Measurements from ENCODE around the gene ITGB3BP. TPM values are rescaled to one million over a fixed set of nuclear protein-coding genes. Genes with fewer than 3 reads are reported as not detected.

The ITGB3BP gene
- total and polyA plus RNA-seq, 10 donors = 17.5 to 31.4 (median 22.0) TPM

- Histone ChIP-seq H3K9me3 (no peaks in the 10 kb centered on the region), H3K27ac (no peak overlapping the region), H3K4me1 (no peaks in the 10 kb centered on the region), H3K27me3 (replicated peaks in 1 of 7) (no peaks in the 10 kb centered on the region), H3K36me3 (peaks cover 0 to 44% (median 2%) of the 10 kb centered on the region in 6 donors), H3K4me3 (no peak overlapping the region)
- no peak for DNase-seq
- TF ChIP-seq POLR2AphosphoS5 (IDR thresholded peaks at IDR 0.05) (no peak), POLR2A (IDR thresholded peaks at IDR 0.05) (no peak)
- TF ChIP-seq, protein P1, sequence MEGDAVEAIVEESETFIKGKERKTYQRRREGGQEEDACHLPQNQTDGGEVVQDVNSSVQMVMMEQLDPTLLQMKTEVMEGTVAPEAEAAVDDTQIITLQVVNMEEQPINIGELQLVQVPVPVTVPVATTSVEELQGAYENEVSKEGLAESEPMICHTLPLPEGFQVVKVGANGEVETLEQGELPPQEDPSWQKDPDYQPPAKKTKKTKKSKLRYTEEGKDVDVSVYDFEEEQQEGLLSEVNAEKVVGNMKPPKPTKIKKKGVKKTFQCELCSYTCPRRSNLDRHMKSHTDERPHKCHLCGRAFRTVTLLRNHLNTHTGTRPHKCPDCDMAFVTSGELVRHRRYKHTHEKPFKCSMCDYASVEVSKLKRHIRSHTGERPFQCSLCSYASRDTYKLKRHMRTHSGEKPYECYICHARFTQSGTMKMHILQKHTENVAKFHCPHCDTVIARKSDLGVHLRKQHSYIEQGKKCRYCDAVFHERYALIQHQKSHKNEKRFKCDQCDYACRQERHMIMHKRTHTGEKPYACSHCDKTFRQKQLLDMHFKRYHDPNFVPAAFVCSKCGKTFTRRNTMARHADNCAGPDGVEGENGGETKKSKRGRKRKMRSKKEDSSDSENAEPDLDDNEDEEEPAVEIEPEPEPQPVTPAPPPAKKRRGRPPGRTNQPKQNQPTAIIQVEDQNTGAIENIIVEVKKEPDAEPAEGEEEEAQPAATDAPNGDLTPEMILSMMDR (IDR thresholded peaks at IDR 0.05 in 8 of 11, conservative IDR thresholded peaks at IDR 0.05 in 3 of 11) = no peak
- intact Hi-C loops (cut with DNase I; ENCODE audit: low total_unique reads) = no loop called here
- 94 to 98% (median 96%) methylated on average over 12 to 13 of the region's 13 CpGs for WGBS, 5 donors
These were observed 25.9 kb upstream of the ITGB3BP start for GRCh38 chr1:63548877-63549276.

DNA sequence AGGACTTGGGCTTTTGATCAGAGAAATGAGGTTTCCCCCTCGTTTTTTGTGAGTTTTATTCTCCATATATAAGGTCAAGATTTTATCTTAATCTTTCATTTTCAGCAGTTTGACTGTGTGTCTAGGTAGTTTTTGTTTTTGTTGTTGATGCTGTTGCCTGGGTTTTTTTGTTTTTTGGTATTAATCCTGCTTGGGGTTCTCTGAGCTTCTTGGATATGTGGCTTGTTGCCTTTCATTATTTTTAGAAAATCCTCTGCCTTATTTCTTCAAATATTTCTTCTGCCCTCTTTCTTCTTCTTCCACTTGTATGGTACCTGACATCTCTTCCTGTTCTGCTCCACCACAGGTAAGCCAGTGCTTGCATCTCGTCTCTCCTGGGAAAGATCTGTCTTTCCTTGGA lies 25.3 kb upstream of the ITGB3BP start:
- Histone ChIP-seq H3K27me3 (replicated peaks in 1 of 7) (no peaks in the 10 kb centered on the region), H3K4me1 (no peaks in the 10 kb centered on the region), H3K27ac (no peak overlapping the region), H3K36me3 (peaks cover 0 to 41% (median 2%) of the 10 kb centered on the region in 6 donors), H3K4me3 (no peak overlapping the region), H3K9me3 (no peaks in the 10 kb centered on the region)
- 87 to 95% (median 91%) methylated on average over 2 of the region's 2 CpGs for WGBS, 5 donors
- no peak for DNase-seq
- intact Hi-C loops (cut with DNase I; ENCODE audit: low total_unique reads) = no loop called here
- TF ChIP-seq POLR2A (IDR thresholded peaks at IDR 0.05) (no peak), POLR2AphosphoS5 (IDR thresholded peaks at IDR 0.05) (no peak)
- TF ChIP-seq, protein P1 (IDR thresholded peaks at IDR 0.05 in 8 of 11, conservative IDR thresholded peaks at IDR 0.05 in 3 of 11) = no peak

GRCh38 chr1:63547621-63548294 lies 24.7 kb upstream of the ITGB3BP start:
- Histone ChIP-seq H3K27ac (no peak overlapping the region), H3K36me3 (peaks cover 0 to 36% (median 0%) of the 10 kb centered on the region in 6 donors), H3K9me3 (no peaks in the 10 kb centered on the region), H3K4me3 (no peak overlapping the region), H3K4me1 (no peaks in the 10 kb centered on the region), H3K27me3 (replicated peaks in 1 of 7) (no peaks in the 10 kb centered on the region)
- intact Hi-C loops (cut with DNase I; ENCODE audit: low total_unique reads) = no loop called here
- no peak for DNase-seq
- 94 to 98% (median 95%) methylated on average over 2 of the region's 2 CpGs for WGBS, 5 donors
- TF ChIP-seq POLR2AphosphoS5 (IDR thresholded peaks at IDR 0.05) = no peak
- no peak for TF ChIP-seq POLR2A (IDR thresholded peaks at IDR 0.05)
- TF ChIP-seq, protein P1 (IDR thresholded peaks at IDR 0.05 in 8 of 11, conservative IDR thresholded peaks at IDR 0.05 in 3 of 11) = no peak

- Histone ChIP-seq H3K4me3 (no peak overlapping the region), H3K27me3 (replicated peaks in 1 of 7) (no peaks in the 10 kb centered on the region), H3K27ac (no peak overlapping the region), H3K36me3 (peaks cover 0 to 34% (median 0%) of the 10 kb centered on the region in 6 donors), H3K9me3 (no peaks in the 10 kb centered on the region), H3K4me1 (no peaks in the 10 kb centered on the region)
- TF ChIP-seq, protein P1 (IDR thresholded peaks at IDR 0.05 in 8 of 11, conservative IDR thresholded peaks at IDR 0.05 in 3 of 11) = no peak
- TF ChIP-seq POLR2A (IDR thresholded peaks at IDR 0.05) = no peak
- no peak for TF ChIP-seq POLR2AphosphoS5 (IDR thresholded peaks at IDR 0.05)
- intact Hi-C loops (cut with DNase I; ENCODE audit: low total_unique reads) = no loop called here
- DNase-seq = no peak
These were observed 22.8 kb upstream of the ITGB3BP start for GRCh38 chr1:63545780-63546179.

Data from spleen (tissue), 11 donors.